HG03520 (cell line): ENCODE results near the gene KRTAP16-1.
"Not testable (repeated sequence)": the region's sequence is repeated elsewhere in the genome, so short reads cannot be mapped to it uniquely, and the experiment has no call there.

Experiments used
- ATAC-seq: cut with Tn5 transposase; IDR thresholded peaks from one replicate; pipeline ENCODE4 v1.9.1; 2021; ENCODE audit warnings: mild to moderate bottlenecking, moderate library complexity; ENCODE audit not compliant: unreplicated experiment

Gene KRTAP16-1

GRCh38 chr17:41301916-41302901, 6.9 kb downstream of the KRTAP16-1 start, which contains the start of gene KRTAP29-1:
Gene KRTAP29-1 (minus strand): TSS chr17:41302851. CDS start chr17:41302851, 0 bp downstream.
- no peak for ATAC-seq

DNA sequence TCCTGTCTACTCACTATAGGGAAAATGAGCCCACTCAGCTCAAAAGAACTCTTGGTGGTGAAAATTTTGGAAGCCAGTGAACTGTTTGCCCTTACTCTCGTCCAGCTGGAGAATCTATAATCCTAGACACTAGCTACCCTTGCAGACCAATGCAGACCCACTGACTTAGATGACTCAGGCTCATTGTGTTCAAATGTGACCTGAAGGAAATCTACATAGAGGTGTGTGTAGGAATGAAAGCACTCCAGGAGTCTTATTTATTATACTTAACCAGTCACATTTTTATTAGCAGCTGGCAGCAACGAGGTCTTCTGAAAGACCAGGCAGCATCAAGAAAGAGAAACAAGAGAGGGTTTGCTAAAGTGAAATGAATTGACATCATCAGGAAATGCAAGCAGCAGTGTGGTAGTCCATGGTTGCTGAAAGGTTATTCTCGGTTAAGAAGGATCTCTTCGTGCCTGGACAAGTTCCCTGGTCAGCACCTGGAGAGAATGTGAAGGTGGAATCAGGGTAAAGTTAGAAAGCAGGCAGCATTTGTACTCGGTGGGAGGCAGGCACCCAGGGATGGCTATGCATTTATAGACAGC, 7.8 kb downstream of the KRTAP16-1 start:
- ATAC-seq: no peak

- no peak for ATAC-seq
Measured at GRCh38 chr17:41298458-41299135, 10.5 kb downstream of the KRTAP16-1 start.

GRCh38 chr17:41296846-41297245, 12.3 kb downstream of the KRTAP16-1 start:
- no peak for ATAC-seq

GRCh38 chr17:41294016-41294415, 15.1 kb downstream of the KRTAP16-1 start:
- no peak for ATAC-seq

GRCh38 chr17:41287050-41287449, 22.1 kb downstream of the KRTAP16-1 start:
- no peak for ATAC-seq

DNA sequence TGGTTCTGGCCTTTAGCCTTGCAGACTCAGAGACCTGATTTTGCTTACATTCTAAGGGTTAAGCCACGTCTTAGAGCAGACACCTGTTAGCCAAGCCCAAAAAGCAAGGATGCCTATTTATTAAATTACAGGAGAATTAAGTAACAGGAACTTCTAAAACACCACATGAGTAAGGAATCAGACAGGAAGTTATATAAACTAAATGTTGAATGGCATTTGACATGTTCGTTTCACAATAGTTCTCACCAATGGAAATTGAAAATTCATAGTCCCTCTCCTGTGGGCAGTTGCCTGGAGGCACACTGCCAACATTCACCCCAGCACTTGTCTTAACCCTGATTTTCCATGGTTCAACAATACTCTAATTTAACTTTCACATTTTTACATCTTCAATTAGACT, 24.6 kb downstream of the KRTAP16-1 start:
- ATAC-seq: no peak

DNA sequence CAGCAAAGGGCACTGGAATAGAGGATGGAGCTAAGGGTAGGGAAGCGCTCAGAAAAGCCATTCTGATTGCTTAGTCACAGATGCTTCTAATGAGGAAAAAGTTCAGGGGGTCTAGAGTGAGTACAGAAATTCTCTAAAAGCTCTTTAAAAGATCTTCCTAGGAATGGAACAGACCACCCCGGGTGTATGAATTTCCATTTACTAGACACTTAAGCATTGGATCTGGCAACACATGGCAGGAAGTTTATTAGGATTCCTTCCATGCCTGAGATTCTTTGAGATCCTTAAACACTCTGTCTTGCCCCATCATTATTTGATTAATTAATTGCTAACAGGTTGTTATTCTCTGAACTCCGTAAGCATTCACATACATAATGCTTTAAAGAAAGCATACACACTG, 25.1 kb downstream of the KRTAP16-1 start:
- ATAC-seq: no peak

- no peak for ATAC-seq
Measured at GRCh38 chr17:41278176-41278955, 30.7 kb downstream of the KRTAP16-1 start.

DNA sequence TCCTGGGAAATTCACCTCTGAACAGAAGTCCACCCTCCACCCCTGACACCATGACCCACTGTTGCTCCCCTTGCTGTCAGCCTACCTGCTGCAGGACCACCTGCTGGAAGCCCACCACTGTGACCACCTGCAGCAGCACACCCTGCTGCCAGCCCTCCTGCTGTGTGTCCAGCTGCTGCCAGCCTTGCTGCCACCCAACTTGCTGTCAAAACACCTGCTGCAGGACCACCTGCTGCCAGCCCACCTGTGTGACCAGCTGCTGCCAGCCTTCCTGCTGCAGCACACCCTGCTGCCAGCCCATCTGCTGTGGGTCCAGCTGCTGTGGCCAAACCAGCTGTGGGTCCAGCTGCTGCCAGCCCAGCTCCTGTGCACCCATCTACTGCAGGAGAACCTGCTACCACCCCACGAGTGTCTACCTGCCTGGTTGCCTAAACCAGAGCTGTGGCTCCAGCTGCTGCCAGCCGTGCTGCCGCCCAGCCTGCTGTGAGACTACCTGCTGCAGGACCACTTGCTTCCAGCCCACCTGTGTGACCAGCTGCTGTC, 33.4 kb downstream of the KRTAP16-1 start, which contains the start of gene KRTAP9-7:
KRTAP9-7 (plus strand) TSS at position 51 of the 543 bp plus-strand sequence; CDS start at position 51, 0 bp downstream.
- not testable (repeated sequence) for ATAC-seq

DNA sequence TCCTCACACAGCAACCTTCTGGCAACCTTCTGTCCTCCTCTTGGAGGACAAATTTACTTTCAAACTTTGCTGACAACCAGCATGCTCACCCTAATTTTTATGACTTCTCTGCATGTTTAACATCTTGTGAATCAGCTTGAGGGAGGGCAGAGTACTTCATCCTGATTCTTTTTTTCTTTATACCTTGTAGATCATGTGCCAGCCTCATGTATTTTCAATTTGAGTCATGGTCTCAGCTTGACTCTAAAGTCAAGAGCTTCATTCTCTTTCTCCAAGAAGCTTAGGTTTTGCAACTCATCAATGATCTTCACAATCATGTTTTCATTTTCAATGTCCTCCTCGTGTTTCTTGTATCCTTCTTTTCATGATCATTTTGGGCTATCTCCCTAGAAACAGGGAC, 37.3 kb downstream of the KRTAP16-1 start:
- ATAC-seq: no peak

GRCh38 chr17:41271323-41271722, 37.8 kb downstream of the KRTAP16-1 start:
- not testable (repeated sequence) for ATAC-seq

GRCh38 chr17:41267711-41268110, 41.4 kb downstream of the KRTAP16-1 start:
- no peak for ATAC-seq

DNA sequence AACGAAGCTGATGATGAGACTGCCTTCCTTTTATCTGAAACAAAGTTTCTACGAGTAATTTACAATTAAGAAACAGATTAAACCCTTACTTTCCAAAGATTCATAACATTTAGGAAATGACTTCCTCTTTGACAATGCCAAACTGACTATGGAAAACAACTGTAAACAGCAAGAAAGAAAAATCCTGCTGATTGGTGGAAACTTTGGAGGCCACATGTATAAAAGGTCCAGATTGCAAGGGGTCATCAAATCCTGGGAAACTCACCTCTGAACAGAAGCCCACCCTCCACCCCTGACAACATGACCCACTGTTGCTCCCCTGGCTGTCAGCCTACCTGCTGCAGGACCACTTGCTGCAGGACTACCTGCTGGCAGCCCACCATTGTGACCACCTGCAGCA, 44.0 kb downstream of the KRTAP16-1 start, which contains the start of gene KRTAP9-6:
KRTAP9-6 (plus strand) TSS at position 301 of the 400 bp plus-strand sequence; CDS start at position 301, 0 bp downstream.
- no peak for ATAC-seq

DNA sequence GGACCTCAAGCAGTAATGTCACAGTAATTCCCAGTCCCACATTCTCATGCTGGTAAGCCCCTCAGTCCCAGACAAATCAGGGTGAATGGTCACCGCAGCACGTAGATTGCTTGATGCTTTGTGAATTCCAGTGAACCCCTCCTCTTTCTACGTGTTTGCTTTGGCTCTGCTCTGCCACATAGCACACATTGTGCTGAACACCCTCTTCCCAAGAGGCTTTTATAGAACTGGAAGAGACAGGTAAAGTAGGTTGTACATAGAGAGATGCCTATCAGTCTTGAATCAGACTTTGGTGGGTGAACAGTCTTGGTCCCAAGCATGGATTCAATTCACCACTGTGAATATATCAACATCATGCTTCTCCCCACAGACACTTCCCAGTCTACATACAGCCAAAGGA, 44.5 kb downstream of the KRTAP16-1 start:
- ATAC-seq: no peak

- no peak for ATAC-seq
Measured at GRCh38 chr17:41263212-41263611, 45.9 kb downstream of the KRTAP16-1 start.

GRCh38 chr17:41258406-41258805, 50.7 kb downstream of the KRTAP16-1 start:
- ATAC-seq: no peak
